OCI-LY1 (cell line): ENCODE measurements around the gene KRT16.
"Not testable (repeated sequence)": the region's sequence is repeated elsewhere in the genome, so short reads cannot be mapped to it uniquely, and the experiment has no call there.

Source experiments
- H2AFZ ChIP-seq: fragments of 200-600 bp; sonication (generic), shearing (Covaris generic); 2 replicates; pipeline ENCODE4 v1.6.0; 2014; ENCODE audit warnings: antibody characterized with exemption, mild to moderate bottlenecking, low read length
- H3F3A ChIP-seq: fragments of 200-600 bp; sonication (generic), shearing (Covaris generic); 2 replicates; pipeline ENCODE4 v1.6.0; 2014; ENCODE audit warnings: mild to moderate bottlenecking, antibody characterized with exemption, low read length, moderate library complexity; ENCODE audit not compliant: insufficient read depth
- H3K27ac ChIP-seq: fragments of 200-600 bp; sonication (generic); 2 replicates; pipeline ENCODE4 v1.5.1; 2014; ENCODE audit warnings: low read length, mixed run types, mild to moderate bottlenecking, low read depth; ENCODE audit not compliant: poor library complexity, severe bottlenecking
- H3K27me3 ChIP-seq: fragments of 200-600 bp; sonication (generic); 2 replicates; pipeline ENCODE4 v1.6.0; 2014; ENCODE audit warnings: antibody characterized with exemption, mild to moderate bottlenecking, low read length, moderate library complexity; ENCODE audit not compliant: insufficient read depth
- H3K36me3 ChIP-seq: fragments of 200-600 bp; sonication (generic); 2 replicates; pipeline ENCODE4 v1.6.1; 2014; ENCODE audit warnings: mild to moderate bottlenecking, antibody characterized with exemption, low read length, moderate library complexity, mixed read lengths; ENCODE audit not compliant: insufficient read depth
- H3K4me1 ChIP-seq: fragments of 200-600 bp; sonication (generic); 2 replicates; pipeline ENCODE4 v1.5.1; 2014; ENCODE audit warnings: mild to moderate bottlenecking, low read length, moderate library complexity; ENCODE audit not compliant: insufficient read depth, severe bottlenecking
- H3K4me2 ChIP-seq: fragments of 200-600 bp; sonication (generic), shearing (Covaris generic); 2 replicates; pipeline ENCODE4 v1.6.1; 2014; ENCODE audit warnings: low read length
- H3K4me3 ChIP-seq: fragments of 200-600 bp; sonication (generic); 2 replicates; pipeline ENCODE4 v1.5.1; 2014; ENCODE audit warnings: low read length, low read depth, mild to moderate bottlenecking, mixed read lengths; ENCODE audit not compliant: poor library complexity, severe bottlenecking
- H3K79me2 ChIP-seq: fragments of 200-600 bp; shearing (Covaris generic); 2 replicates; pipeline ENCODE4 v1.6.1; 2016; ENCODE audit warnings: mixed run types, low read length, mixed read lengths; ENCODE audit not compliant: insufficient read depth
- H3K9ac ChIP-seq: fragments of 200-600 bp; sonication (generic), shearing (Covaris generic); 2 replicates; pipeline ENCODE4 v1.6.1; 2014; ENCODE audit warnings: mild to moderate bottlenecking, low read length, mixed read lengths
- H3K9me2 ChIP-seq: fragments of 200-600 bp; sonication (generic), shearing (Covaris generic); 2 replicates; pipeline ENCODE4 v1.6.1; 2014; ENCODE audit warnings: low read depth, mild to moderate bottlenecking, low read length, mixed read lengths
- H3K9me3 ChIP-seq: fragments of 200-600 bp; shearing (Covaris generic); 2 replicates; pipeline ENCODE4 v1.6.1; 2014; ENCODE audit warnings: low read length, mixed read lengths
- H4K20me1 ChIP-seq: fragments of 200-600 bp; sonication (generic), shearing (Covaris generic); 2 replicates; pipeline ENCODE4 v1.6.0; 2016; ENCODE audit warnings: mild to moderate bottlenecking, low read length; ENCODE audit not compliant: insufficient read depth
- EZH2 ChIP-seq: fragments of 200-600 bp; sonication (generic), shearing (Covaris generic); IDR thresholded peaks from 2 replicates; pipeline ENCODE4 v1.8.0; 2017; ENCODE audit warnings: borderline replicate concordance, mixed run types, mild to moderate bottlenecking, antibody characterized with exemption, low read length, moderate library complexity, mixed read lengths
- TF ChIP-seq, protein P1 (sequence below): fragments of 200-600 bp; sonication (generic), shearing (Covaris generic); IDR thresholded peaks from 2 replicates; pipeline ENCODE4 v1.5.1; 2017; ENCODE audit warnings: mild to moderate bottlenecking, antibody characterized with exemption, low read length, moderate library complexity, mixed read lengths

Gene KRT16

DNA sequence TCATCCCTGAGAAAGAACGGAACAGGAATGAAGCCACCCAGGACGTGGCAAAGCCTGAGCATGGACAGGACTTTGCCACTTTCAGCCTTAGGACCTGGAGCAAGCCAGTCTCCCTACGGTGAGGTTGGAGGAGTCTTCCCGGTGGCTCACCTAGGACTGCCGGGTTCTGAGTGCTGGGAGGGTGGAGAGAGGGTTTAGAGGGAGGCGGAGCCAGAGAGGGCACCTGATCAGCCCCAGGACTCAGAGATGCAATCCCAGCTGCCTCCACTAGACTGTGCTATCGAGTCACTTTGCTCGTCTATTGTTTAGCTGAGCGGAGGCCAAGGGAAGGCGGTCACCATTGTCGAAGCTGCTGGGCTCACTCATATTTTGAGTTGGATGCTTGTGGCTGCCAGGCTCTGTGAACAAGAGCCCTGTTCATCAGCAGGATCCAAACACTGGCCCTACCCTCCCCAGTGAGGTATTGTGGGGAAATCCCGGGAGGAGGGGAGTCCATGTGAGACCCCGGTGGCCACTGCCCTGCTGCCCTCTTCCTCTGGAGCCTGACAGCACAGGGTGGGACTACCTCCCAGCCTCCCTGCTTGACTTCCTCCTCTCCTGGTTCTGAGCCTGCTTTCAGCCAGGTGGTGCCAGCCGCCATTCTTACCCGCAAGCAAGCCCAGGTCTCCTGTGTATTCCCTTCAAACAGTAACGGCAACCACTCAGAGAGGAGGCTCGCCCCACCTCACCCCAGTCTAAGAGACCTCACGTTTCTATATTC, 32.9 kb downstream of the KRT16 start:
- no peaks in the 10 kb centered on the region for H4K20me1 ChIP-seq
- TF ChIP-seq EZH2: no peak
- TF ChIP-seq, protein P1, sequence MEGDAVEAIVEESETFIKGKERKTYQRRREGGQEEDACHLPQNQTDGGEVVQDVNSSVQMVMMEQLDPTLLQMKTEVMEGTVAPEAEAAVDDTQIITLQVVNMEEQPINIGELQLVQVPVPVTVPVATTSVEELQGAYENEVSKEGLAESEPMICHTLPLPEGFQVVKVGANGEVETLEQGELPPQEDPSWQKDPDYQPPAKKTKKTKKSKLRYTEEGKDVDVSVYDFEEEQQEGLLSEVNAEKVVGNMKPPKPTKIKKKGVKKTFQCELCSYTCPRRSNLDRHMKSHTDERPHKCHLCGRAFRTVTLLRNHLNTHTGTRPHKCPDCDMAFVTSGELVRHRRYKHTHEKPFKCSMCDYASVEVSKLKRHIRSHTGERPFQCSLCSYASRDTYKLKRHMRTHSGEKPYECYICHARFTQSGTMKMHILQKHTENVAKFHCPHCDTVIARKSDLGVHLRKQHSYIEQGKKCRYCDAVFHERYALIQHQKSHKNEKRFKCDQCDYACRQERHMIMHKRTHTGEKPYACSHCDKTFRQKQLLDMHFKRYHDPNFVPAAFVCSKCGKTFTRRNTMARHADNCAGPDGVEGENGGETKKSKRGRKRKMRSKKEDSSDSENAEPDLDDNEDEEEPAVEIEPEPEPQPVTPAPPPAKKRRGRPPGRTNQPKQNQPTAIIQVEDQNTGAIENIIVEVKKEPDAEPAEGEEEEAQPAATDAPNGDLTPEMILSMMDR: peak; percentile 77
- H2AFZ ChIP-seq: no peak overlapping the region
- H3K4me1 ChIP-seq: peaks cover 4% of the 10 kb centered on the region
- no peaks in the 10 kb centered on the region for H3K9me3 ChIP-seq
- H3K9me2 ChIP-seq: no peaks in the 10 kb centered on the region
- peak overlapping the region; percentile 33 for H3K4me3 ChIP-seq
- peak overlapping the region; percentile 53 for H3K4me2 ChIP-seq
- H3K27me3 ChIP-seq: no peaks in the 10 kb centered on the region; the same call in 1 of the 2 replicates
- H3K79me2 ChIP-seq: no peaks in the 10 kb centered on the region
- H3K27ac ChIP-seq: no peak overlapping the region
- H3K36me3 ChIP-seq: no peaks in the 10 kb centered on the region
- no peak overlapping the region for H3K9ac ChIP-seq
- no peaks in the 10 kb centered on the region for H3F3A ChIP-seq

DNA sequence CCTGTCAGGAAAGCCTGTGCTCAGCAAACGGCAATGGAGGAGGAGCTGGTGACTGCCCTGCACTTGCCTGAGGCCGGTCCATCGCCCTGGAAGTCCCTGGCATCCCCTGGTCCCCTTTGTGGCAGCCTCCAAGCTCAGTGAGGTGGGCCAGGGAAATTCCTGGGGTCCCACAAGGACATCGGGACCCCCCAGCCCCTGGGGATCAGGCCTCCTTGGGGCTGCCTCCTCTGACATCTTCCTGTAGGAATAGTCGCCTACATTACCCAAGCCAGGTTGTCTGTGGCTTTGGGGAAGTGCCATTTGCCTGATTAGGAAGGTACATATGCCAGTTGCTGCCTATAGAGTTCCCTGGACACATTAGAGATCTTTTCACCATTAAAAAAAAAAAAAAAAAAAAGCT, 33.6 kb downstream of the KRT16 start:
- H3K9me3 ChIP-seq: no peaks in the 10 kb centered on the region
- TF ChIP-seq, protein P1: no peak
- no peak for TF ChIP-seq EZH2
- peak overlapping the region; percentile 53; the same call in 1 of the 2 replicates for H3K4me2 ChIP-seq
- H4K20me1 ChIP-seq: no peaks in the 10 kb centered on the region
- no peak overlapping the region for H3K27ac ChIP-seq
- no peaks in the 10 kb centered on the region for H3F3A ChIP-seq
- no peak overlapping the region for H2AFZ ChIP-seq
- H3K4me1 ChIP-seq: peaks cover 4% of the 10 kb centered on the region
- no peak overlapping the region for H3K9ac ChIP-seq
- no peaks in the 10 kb centered on the region; the same call in 1 of the 2 replicates for H3K27me3 ChIP-seq
- no peaks in the 10 kb centered on the region for H3K79me2 ChIP-seq
- no peaks in the 10 kb centered on the region for H3K36me3 ChIP-seq
- H3K9me2 ChIP-seq: no peaks in the 10 kb centered on the region
- H3K4me3 ChIP-seq: no peak overlapping the region

- Histone ChIP-seq H2AFZ (no peak overlapping the region), H3K27me3 (no peaks in the 10 kb centered on the region; the same call in 1 of the 2 replicates), H3K9me3 (no peaks in the 10 kb centered on the region), H3K36me3 (no peaks in the 10 kb centered on the region), H3K4me3 (no peak overlapping the region), H3K79me2 (no peaks in the 10 kb centered on the region), H3K4me2 (no peak overlapping the region), H3K4me1 (peaks cover 4% of the 10 kb centered on the region), H4K20me1 (no peaks in the 10 kb centered on the region), H3F3A (no peaks in the 10 kb centered on the region), H3K27ac (no peak overlapping the region), H3K9me2 (no peaks in the 10 kb centered on the region), H3K9ac (no peak overlapping the region)
- TF ChIP-seq EZH2: no peak
- TF ChIP-seq, protein P1: no peak
Measured at GRCh38 chr17:41578538-41578937, 34.0 kb downstream of the KRT16 start.

GRCh38 chr17:41576740-41577139, 35.8 kb downstream of the KRT16 start:
- H4K20me1 ChIP-seq, H3K4me1 ChIP-seq, H3K27ac ChIP-seq, H3K4me3 ChIP-seq, H3F3A ChIP-seq, H3K9me3 ChIP-seq, H3K9ac ChIP-seq, H3K9me2 ChIP-seq, H3K79me2 ChIP-seq, H3K36me3 ChIP-seq, H2AFZ ChIP-seq, H3K4me2 ChIP-seq, H3K27me3 ChIP-seq: not testable (repeated sequence)
